HUES6 (cell line): ENCODE measurements around the gene SDE2.
A peak's percentile ranks its signal among the peaks of the same experiment; 100 is the strongest.
"Not testable (repeated sequence)": the region's sequence is repeated elsewhere in the genome, so short reads cannot be mapped to it uniquely, and the experiment has no call there.

ENCODE experiments used
- H3K27ac ChIP-seq: 2 replicates; pipeline ENCODE4 v1.7.0; 2013; ENCODE audit warnings: low read depth, mild to moderate bottlenecking, low read length, inconsistent platforms
- H3K27me3 ChIP-seq: 2 replicates; pipeline ENCODE4 v1.6.1; 2013; ENCODE audit warnings: low read length; ENCODE audit not compliant: control insufficient read depth, insufficient read depth
- H3K36me3 ChIP-seq: 2 replicates; pipeline ENCODE4 v1.6.1; 2013; ENCODE audit warnings: low read length; ENCODE audit not compliant: control insufficient read depth, insufficient read depth
- H3K4me1 ChIP-seq: 2 replicates; pipeline ENCODE4 v1.6.1; 2013; ENCODE audit warnings: low read length; ENCODE audit not compliant: control insufficient read depth, insufficient read depth
- H3K4me3 ChIP-seq: 2 replicates; pipeline ENCODE4 v1.5.1; 2013; ENCODE audit warnings: low read depth, low read length
- H3K9ac ChIP-seq: one replicate; pipeline ENCODE4 v1.6.1; 2013; ENCODE audit warnings: mild to moderate bottlenecking, low read length
- H3K9me3 ChIP-seq: 2 replicates; pipeline ENCODE4 v1.6.1; 2013; ENCODE audit warnings: low read depth, low read length; ENCODE audit not compliant: control insufficient read depth, insufficient read depth

Gene SDE2

GRCh38 chr1:225995919-225996864 is 3.0 kb downstream of the SDE2 start:
- no peak overlapping the region for H3K9ac ChIP-seq
- peaks cover 40% of the 10 kb centered on the region for H3K36me3 ChIP-seq
- H3K4me3 ChIP-seq: no peak overlapping the region
- no peak overlapping the region for H3K27ac ChIP-seq
- no peaks in the 10 kb centered on the region for H3K9me3 ChIP-seq
- H3K4me1 ChIP-seq: peaks cover 8% of the 10 kb centered on the region
- no peaks in the 10 kb centered on the region for H3K27me3 ChIP-seq

- Histone ChIP-seq H3K4me1 (no peaks in the 10 kb centered on the region), H3K27me3 (no peaks in the 10 kb centered on the region), H3K9me3 (no peaks in the 10 kb centered on the region), H3K36me3 (peaks cover 85% of the 10 kb centered on the region), H3K27ac (no peak overlapping the region; the same call in 1 of the 2 replicates), H3K4me3 (no peak overlapping the region), H3K9ac (no peak overlapping the region)
Observed at GRCh38 chr1:225990705-225991464, 8.3 kb downstream of the SDE2 start.

GRCh38 chr1:225987491-225988316 is 11.4 kb downstream of the SDE2 start:
- Histone ChIP-seq H3K27me3 (no peaks in the 10 kb centered on the region), H3K4me1 (no peaks in the 10 kb centered on the region), H3K36me3 (peaks cover 90% of the 10 kb centered on the region), H3K9me3 (no peaks in the 10 kb centered on the region), H3K27ac (no peak overlapping the region), H3K4me3 (no peak overlapping the region), H3K9ac (no peak overlapping the region)

DNA sequence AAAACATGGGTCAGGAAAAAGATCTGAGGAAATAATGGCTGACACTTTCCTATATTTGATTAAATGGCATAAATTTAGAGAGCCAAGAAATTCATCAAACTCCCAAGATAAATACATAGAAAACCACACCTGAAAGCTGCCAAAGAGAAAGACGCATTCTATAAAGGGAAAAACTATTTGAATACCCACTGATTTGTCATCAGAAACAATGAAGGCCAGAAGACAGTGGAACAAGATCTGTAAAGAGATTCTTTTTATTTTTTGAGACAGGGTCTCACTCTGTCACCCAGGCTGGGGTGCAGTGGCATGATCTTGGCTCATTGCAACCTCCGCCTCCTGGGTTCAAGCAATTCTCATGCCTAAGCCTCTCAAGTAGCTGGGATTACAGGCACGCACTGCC is 17.4 kb downstream of the SDE2 start:
- no peaks in the 10 kb centered on the region for H3K27me3 ChIP-seq
- H3K27ac ChIP-seq: no peak overlapping the region
- no peaks in the 10 kb centered on the region for H3K4me1 ChIP-seq
- H3K4me3 ChIP-seq: no peak overlapping the region
- peaks cover 83% of the 10 kb centered on the region for H3K36me3 ChIP-seq
- no peak overlapping the region for H3K9ac ChIP-seq
- H3K9me3 ChIP-seq: peaks cover 3% of the 10 kb centered on the region; the same call in 1 of the 2 replicates

GRCh38 chr1:225980005-225980836 is 18.9 kb downstream of the SDE2 start:
- Histone ChIP-seq H3K27me3 (no peaks in the 10 kb centered on the region), H3K9me3 (peaks cover 3% of the 10 kb centered on the region; the same call in 1 of the 2 replicates), H3K36me3 (peaks cover 68% of the 10 kb centered on the region), H3K9ac (no peak overlapping the region), H3K27ac (no peak overlapping the region), H3K4me3 (no peak overlapping the region), H3K4me1 (no peaks in the 10 kb centered on the region)

DNA sequence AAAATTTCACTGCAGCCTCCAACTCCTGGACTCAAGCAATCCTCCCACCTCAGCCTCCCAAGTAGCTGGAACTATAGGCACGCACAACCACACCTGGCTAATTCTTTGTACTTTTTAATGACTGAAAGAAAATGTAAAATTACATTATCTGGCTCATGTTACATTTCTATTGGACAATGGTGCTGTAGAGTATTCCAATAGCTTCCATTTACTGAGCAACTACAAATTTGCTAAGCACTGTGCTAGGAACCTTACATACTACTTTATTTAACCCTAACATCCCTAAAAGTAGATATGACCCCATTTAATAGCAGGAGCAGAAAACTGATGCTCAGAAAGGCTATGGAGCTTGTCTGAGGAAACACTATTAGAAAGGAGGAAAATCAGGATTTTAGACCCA is 19.7 kb downstream of the SDE2 start:
- Histone ChIP-seq H3K27ac (no peak overlapping the region), H3K27me3 (no peaks in the 10 kb centered on the region), H3K4me3 (no peak overlapping the region), H3K36me3 (peaks cover 62% of the 10 kb centered on the region), H3K4me1 (no peaks in the 10 kb centered on the region; the same call in 1 of the 2 replicates), H3K9ac (no peak overlapping the region), H3K9me3 (peaks cover 3% of the 10 kb centered on the region; the same call in 1 of the 2 replicates)

- H3K9me3 ChIP-seq: peaks cover 3% of the 10 kb centered on the region; the same call in 1 of the 2 replicates
- H3K9ac ChIP-seq: no peak overlapping the region
- H3K36me3 ChIP-seq: peaks cover 49% of the 10 kb centered on the region
- H3K4me1 ChIP-seq: no peaks in the 10 kb centered on the region; the same call in 1 of the 2 replicates
- H3K27me3 ChIP-seq: no peaks in the 10 kb centered on the region
- no peak overlapping the region for H3K4me3 ChIP-seq
- no peak overlapping the region for H3K27ac ChIP-seq
Observed at GRCh38 chr1:225977937-225978748, 21.0 kb downstream of the SDE2 start.

- not testable (repeated sequence) for H3K4me3 ChIP-seq, H3K27me3 ChIP-seq, H3K9ac ChIP-seq, H3K27ac ChIP-seq, H3K9me3 ChIP-seq, H3K4me1 ChIP-seq
- H3K36me3 ChIP-seq: peaks cover 22% of the 10 kb centered on the region
Observed at GRCh38 chr1:225975146-225975545, 24.0 kb downstream of the SDE2 start.

GRCh38 chr1:225974454-225974853 is 24.7 kb downstream of the SDE2 start:
- H3K4me3 ChIP-seq: no peak overlapping the region
- H3K9ac ChIP-seq: peak overlapping the region; percentile 33
- H3K9me3 ChIP-seq: no peaks in the 10 kb centered on the region
- no peak overlapping the region for H3K27ac ChIP-seq
- peaks cover 15% of the 10 kb centered on the region for H3K36me3 ChIP-seq
- H3K27me3 ChIP-seq: no peaks in the 10 kb centered on the region
- H3K4me1 ChIP-seq: no peaks in the 10 kb centered on the region; the same call in 1 of the 2 replicates
